Measurements from ENCODE around the gene MAST2.
"Not testable (repeated sequence)": the region's sequence is repeated elsewhere in the genome, so short reads cannot be mapped to it uniquely, and the experiment has no call there.

MAST2 gene

GRCh38 chr1:45824607-45825006 lies 21.2 kb downstream of the MAST2 start:
- no peak for DNase-seq (ENCODE audit: low read depth)
- peak; percentile 42 for TF ChIP-seq CTCF (IDR thresholded peaks at IDR 0.05; ENCODE audit: control insufficient read depth, extremely low read depth, insufficient read depth)
- no peak overlapping the region for H3K4me3 ChIP-seq (ENCODE audit: low read depth, low read length)

- DNase-seq (ENCODE audit: low read depth): peak; percentile 88
- no peak for TF ChIP-seq CTCF (IDR thresholded peaks at IDR 0.05; ENCODE audit: control insufficient read depth, extremely low read depth, insufficient read depth)
These were observed 23.8 kb downstream of the MAST2 start for GRCh38 chr1:45827256-45827655.

GRCh38 chr1:45828841-45829240 lies 25.4 kb downstream of the MAST2 start:
- TF ChIP-seq CTCF (IDR thresholded peaks at IDR 0.05; ENCODE audit: control insufficient read depth, extremely low read depth, insufficient read depth): no peak
- no peak for DNase-seq (ENCODE audit: low read depth)
- H3K4me3 ChIP-seq (ENCODE audit: low read depth, low read length): no peak overlapping the region

More at GRCh38 chr1:45827256-45827655, 23.8 kb downstream of the MAST2 start:
- no peak overlapping the region for H3K4me3 ChIP-seq (ENCODE audit: low read depth, low read length)

GRCh38 chr1:45833361-45833760 lies 29.9 kb downstream of the MAST2 start:
- no peak for TF ChIP-seq CTCF (IDR thresholded peaks at IDR 0.05; ENCODE audit: control insufficient read depth, extremely low read depth, insufficient read depth)
- no peak for DNase-seq (ENCODE audit: low read depth)

GRCh38 chr1:45834689-45835088 lies 31.3 kb downstream of the MAST2 start:
- DNase-seq (ENCODE audit: low read depth): peak; percentile 92
- no peak for TF ChIP-seq CTCF (IDR thresholded peaks at IDR 0.05; ENCODE audit: control insufficient read depth, extremely low read depth, insufficient read depth)
- no peak overlapping the region for H3K4me3 ChIP-seq (ENCODE audit: low read depth, low read length)

More at GRCh38 chr1:45833361-45833760, 29.9 kb downstream of the MAST2 start:
- H3K4me3 ChIP-seq (ENCODE audit: low read depth, low read length): no peak overlapping the region

- no peak overlapping the region for H3K4me3 ChIP-seq (ENCODE audit: low read depth, low read length)
- no peak for DNase-seq (ENCODE audit: low read depth)
- no peak for TF ChIP-seq CTCF (IDR thresholded peaks at IDR 0.05; ENCODE audit: control insufficient read depth, extremely low read depth, insufficient read depth)
These were observed 33.0 kb downstream of the MAST2 start for GRCh38 chr1:45836451-45836850.

- DNase-seq (ENCODE audit: low read depth); H3K4me3 ChIP-seq (ENCODE audit: low read depth, low read length): not testable (repeated sequence)
These were observed 33.4 kb downstream of the MAST2 start for GRCh38 chr1:45836861-45837260.

- not testable (repeated sequence) for H3K4me3 ChIP-seq (ENCODE audit: low read depth, low read length); DNase-seq (ENCODE audit: low read depth)
These were observed 34.9 kb downstream of the MAST2 start for GRCh38 chr1:45838322-45838721.
